HEK293 (cell line): ENCODE measurements around the gene PGA5.
"Not testable (repeated sequence)": the region's sequence is repeated elsewhere in the genome, so short reads cannot be mapped to it uniquely, and the experiment has no call there.

Experiments
- CTCF ChIP-seq: fragments of 450-650 bp; formaldehyde crosslinking; IDR thresholded peaks from 2 replicates; pipeline ENCODE4 v1.5.1; 2016; ENCODE audit warnings: missing biosample characterization, missing genetic modification characterization
- KLF1 ChIP-seq: fragments of 450-650 bp; formaldehyde crosslinking; IDR thresholded peaks from 2 replicates; pipeline ENCODE4 v1.5.1; 2016; ENCODE audit warnings: missing biosample characterization, missing genetic modification characterization
- ZNF10 ChIP-seq: fragments of 450-650 bp; formaldehyde crosslinking; IDR thresholded peaks from 2 replicates; pipeline ENCODE4 v1.5.1; 2017; ENCODE audit warnings: missing biosample characterization, missing genetic modification characterization

GRCh38 chr11:61232548-61233145 is 8.3 kb upstream of the PGA5 start:
- not testable (repeated sequence) for TF ChIP-seq ZNF10; CTCF (tag by site-specific recombination); KLF1 (tag by site-specific recombination)
